Activated B cell treated with CpG ODN at 0.5 μM for 24 hours (primary cell): ENCODE data around the gene C22orf39. TPM values are rescaled to one million over a fixed set of nuclear protein-coding genes. Genes with fewer than 3 reads are reported as not detected.

ENCODE experiments used
- total RNA-seq: library from RNA; stranded (reverse); gene quantifications from 2 replicates; pipeline ENCODE4 v1.2.3, GENCODE V29; 2022

The C22orf39 gene
- total RNA-seq, 1 donor from 2014 or later = 43.0 TPM

Other genes with a start within 250 kb of the C22orf39 start
- 2.7 and 5.0 TPM in 2 replicates for gene CLTCL1, start 156.0 kb downstream of the C22orf39 start, total RNA-seq
- 29.7 and 32.7 TPM in 2 replicates for gene HIRA, start 16.0 kb downstream of the C22orf39 start, total RNA-seq
- 24.0 and 24.3 TPM in 2 replicates for gene MRPL40, start 15.2 kb downstream of the C22orf39 start, total RNA-seq
- 54.4 and 65.3 TPM in 2 replicates for gene UFD1, start 31.5 kb upstream of the C22orf39 start, total RNA-seq
- 3.9 and 4.1 TPM in 2 replicates for gene CDC45, start 32.2 kb upstream of the C22orf39 start, total RNA-seq
- not detected in 2 replicates for gene CLDN5, start 76.7 kb upstream of the C22orf39 start, total RNA-seq